MM.1S (cell line): ENCODE data around the gene ENDOU.

Source experiments
- DNase-seq: peaks from one replicate; pipeline ENCODE4 v3.0.0-alpha.2; 2015
- H2AFZ ChIP-seq: fragments of 300-600 bp; sonication (generic); 2 replicates; pipeline ENCODE4 v1.6.0; 2016; ENCODE audit warnings: antibody characterized with exemption, low read length
- H3F3A ChIP-seq: fragments of 300-600 bp; sonication (generic); 2 replicates; pipeline ENCODE4 v1.6.1; 2016; ENCODE audit warnings: mild to moderate bottlenecking, antibody characterized with exemption, low read length, moderate library complexity, mixed read lengths; ENCODE audit not compliant: insufficient read depth
- H3K27ac ChIP-seq: fragments of 300-600 bp; sonication (generic); 2 replicates; pipeline ENCODE4 v1.5.1; 2016; ENCODE audit warnings: mild to moderate bottlenecking, low read length
- H3K27me3 ChIP-seq: fragments of 300-600 bp; sonication (generic); replicated peaks from 2 replicates; pipeline ENCODE4 v1.6.0; 2016; ENCODE audit warnings: low read length; ENCODE audit not compliant: insufficient read depth
- H3K36me3 ChIP-seq: fragments of 300-600 bp; sonication (generic); replicated peaks from 2 replicates; pipeline ENCODE4 v1.6.1; 2016; ENCODE audit warnings: mild to moderate bottlenecking, low read length, mixed read lengths; ENCODE audit not compliant: insufficient read depth
- H3K4me1 ChIP-seq: fragments of 300-600 bp; sonication (generic); 2 replicates; pipeline ENCODE4 v1.6.1; 2016; ENCODE audit warnings: low read length, mixed read lengths
- H3K4me2 ChIP-seq: fragments of 300-600 bp; sonication (generic); 2 replicates; pipeline ENCODE4 v1.6.0; 2016; ENCODE audit warnings: low read depth, low read length
- H3K4me3 ChIP-seq: fragments of 300-600 bp; sonication (generic); 2 replicates; pipeline ENCODE4 v1.5.1; 2016; ENCODE audit warnings: low read length, mixed read lengths
- H3K79me2 ChIP-seq: fragments of 300-600 bp; sonication (generic); 2 replicates; pipeline ENCODE4 v1.6.1; 2016; ENCODE audit warnings: mixed run types, low read length, mixed read lengths
- H3K9ac ChIP-seq: fragments of 300-600 bp; sonication (generic); 2 replicates; pipeline ENCODE4 v1.6.1; 2016; ENCODE audit warnings: low read length, mixed read lengths
- H3K9me2 ChIP-seq: fragments of 300-600 bp; sonication (generic); replicated peaks from 2 replicates; pipeline ENCODE4 v1.6.1; 2016; ENCODE audit warnings: mild to moderate bottlenecking, low read length, mixed read lengths; ENCODE audit not compliant: insufficient read depth
- H3K9me3 ChIP-seq: fragments of 300-600 bp; sonication (generic); replicated peaks from 2 replicates; pipeline ENCODE4 v1.6.1; 2016; ENCODE audit warnings: mild to moderate bottlenecking, low read length, mixed read lengths; ENCODE audit not compliant: insufficient read depth
- H4K20me1 ChIP-seq: fragments of 300-600 bp; sonication (generic); 2 replicates; pipeline ENCODE4 v1.6.1; 2016; ENCODE audit warnings: mild to moderate bottlenecking, low read length, moderate library complexity, mixed read lengths; ENCODE audit not compliant: insufficient read depth
- EZH2 ChIP-seq: fragments of 300-600 bp; sonication (generic); optimal IDR thresholded peaks from 2 replicates; pipeline ENCODE3; 2017; ENCODE audit warnings: low read depth, mild to moderate bottlenecking, antibody characterized with exemption, low read length, mixed read lengths
- EZH2phosphoT487 ChIP-seq: fragments of 300-600 bp; sonication (generic); IDR thresholded peaks from 2 replicates; pipeline ENCODE4 v1.6.1; 2018; ENCODE audit warnings: antibody characterized with exemption, low read length
- TF ChIP-seq, protein P1 (sequence below): fragments of 300-600 bp; sonication (generic); IDR thresholded peaks from 2 replicates; pipeline ENCODE4 v1.5.1; 2016; ENCODE audit warnings: antibody characterized with exemption, low read length, mixed read lengths

Gene ENDOU

DNA sequence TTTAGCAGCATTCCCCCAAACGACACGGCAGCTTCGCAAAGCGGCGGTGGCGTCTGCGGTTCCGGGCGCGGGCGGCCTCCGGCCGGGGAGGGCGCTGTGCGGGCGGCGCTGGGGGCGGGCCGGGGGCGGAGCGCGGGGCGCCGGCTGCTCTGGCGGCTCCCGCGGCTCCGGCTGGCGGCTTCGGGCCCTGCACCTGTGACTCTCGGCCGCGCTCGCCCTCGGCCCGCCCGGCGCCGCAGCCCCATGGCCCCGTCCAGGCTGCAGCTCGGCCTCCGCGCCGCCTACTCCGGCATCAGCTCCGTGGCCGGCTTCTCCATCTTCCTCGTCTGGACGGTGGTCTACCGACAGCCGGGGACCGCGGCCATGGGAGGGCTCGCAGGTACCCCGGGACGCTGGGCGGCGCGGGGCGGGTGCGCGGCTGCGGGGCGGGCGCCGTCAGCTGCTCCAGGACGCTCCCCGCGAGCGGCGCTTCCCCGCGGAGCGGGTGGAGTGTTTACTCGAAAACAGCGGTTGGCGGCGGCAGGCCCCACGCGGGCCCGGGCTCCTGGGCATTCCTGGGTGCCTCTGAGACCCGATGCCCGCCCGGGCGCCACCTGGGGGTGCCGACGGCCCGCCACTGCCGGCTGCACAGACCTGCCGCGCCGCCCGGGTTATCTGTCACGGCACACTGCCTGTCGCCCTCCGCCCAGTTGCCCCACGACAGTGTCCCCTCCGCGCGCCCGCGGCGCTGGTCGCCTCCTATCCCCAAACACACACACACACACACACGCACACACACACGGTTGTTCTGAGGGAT is 48.0 kb upstream of the ENDOU start, which contains the start of gene SLC48A1:
Gene SLC48A1, plus strand, starts transcription at position 177 of the 796 bp plus-strand sequence. Its CDS starts 67 bp downstream, at position 244.
- H3K4me3 ChIP-seq = peak within 1 kb of the TSS; percentile 96
- no peaks in the 10 kb centered on the region for H3K9me2 ChIP-seq
- TF ChIP-seq EZH2phosphoT487 = no peak
- TF ChIP-seq EZH2 = no peak
- TF ChIP-seq, protein P1, sequence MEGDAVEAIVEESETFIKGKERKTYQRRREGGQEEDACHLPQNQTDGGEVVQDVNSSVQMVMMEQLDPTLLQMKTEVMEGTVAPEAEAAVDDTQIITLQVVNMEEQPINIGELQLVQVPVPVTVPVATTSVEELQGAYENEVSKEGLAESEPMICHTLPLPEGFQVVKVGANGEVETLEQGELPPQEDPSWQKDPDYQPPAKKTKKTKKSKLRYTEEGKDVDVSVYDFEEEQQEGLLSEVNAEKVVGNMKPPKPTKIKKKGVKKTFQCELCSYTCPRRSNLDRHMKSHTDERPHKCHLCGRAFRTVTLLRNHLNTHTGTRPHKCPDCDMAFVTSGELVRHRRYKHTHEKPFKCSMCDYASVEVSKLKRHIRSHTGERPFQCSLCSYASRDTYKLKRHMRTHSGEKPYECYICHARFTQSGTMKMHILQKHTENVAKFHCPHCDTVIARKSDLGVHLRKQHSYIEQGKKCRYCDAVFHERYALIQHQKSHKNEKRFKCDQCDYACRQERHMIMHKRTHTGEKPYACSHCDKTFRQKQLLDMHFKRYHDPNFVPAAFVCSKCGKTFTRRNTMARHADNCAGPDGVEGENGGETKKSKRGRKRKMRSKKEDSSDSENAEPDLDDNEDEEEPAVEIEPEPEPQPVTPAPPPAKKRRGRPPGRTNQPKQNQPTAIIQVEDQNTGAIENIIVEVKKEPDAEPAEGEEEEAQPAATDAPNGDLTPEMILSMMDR = peak; percentile 31
- peak within 1 kb of the TSS; percentile 32; the same call in 1 of the 2 replicates for H3K27ac ChIP-seq
- H3K4me1 ChIP-seq = peaks cover 36% of the 10 kb centered on the region
- no peaks in the 10 kb centered on the region for H3K36me3 ChIP-seq
- peaks cover 33% of the 10 kb centered on the region for H3K79me2 ChIP-seq
- H3F3A ChIP-seq = no peaks in the 10 kb centered on the region
- H3K4me2 ChIP-seq = peak within 1 kb of the TSS; percentile 99
- peak; percentile 83 for DNase-seq
- H3K9ac ChIP-seq = peak within 1 kb of the TSS; percentile 73
- H3K27me3 ChIP-seq = no peaks in the 10 kb centered on the region
- H4K20me1 ChIP-seq = no peaks in the 10 kb centered on the region
- no peaks in the 10 kb centered on the region for H3K9me3 ChIP-seq
- H2AFZ ChIP-seq = peak within 1 kb of the TSS; percentile 92

DNA sequence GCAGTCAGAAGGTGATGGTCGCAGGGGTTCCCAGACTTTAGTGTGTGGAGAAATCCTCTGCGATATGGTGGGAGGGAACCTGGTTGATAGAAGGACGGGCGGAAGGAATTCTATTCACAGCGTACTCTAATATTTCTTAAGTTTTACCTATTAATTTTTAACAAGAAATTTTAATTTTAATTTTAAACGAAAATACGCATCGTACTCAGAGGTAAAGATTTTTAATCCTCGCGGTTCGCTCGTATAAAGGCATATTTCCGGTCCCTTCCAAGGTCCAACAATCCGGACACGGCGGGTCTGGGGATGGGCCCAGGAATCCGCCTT is 47.4 kb upstream of the ENDOU start:
- peaks cover 33% of the 10 kb centered on the region for H3K79me2 ChIP-seq
- no peak for DNase-seq
- H3F3A ChIP-seq = no peaks in the 10 kb centered on the region
- H3K9me2 ChIP-seq = no peaks in the 10 kb centered on the region
- TF ChIP-seq EZH2 (no peak), EZH2phosphoT487 (no peak)
- TF ChIP-seq, protein P1 = no peak
- H3K9me3 ChIP-seq = no peaks in the 10 kb centered on the region
- peaks cover 32% of the 10 kb centered on the region for H3K4me1 ChIP-seq
- no peaks in the 10 kb centered on the region for H3K36me3 ChIP-seq
- peak overlapping the region; percentile 81 for H2AFZ ChIP-seq
- H3K4me2 ChIP-seq = peak overlapping the region; percentile 67
- peak overlapping the region; percentile 60; the same call in 1 of the 2 replicates for H3K4me3 ChIP-seq
- H3K27ac ChIP-seq = no peak overlapping the region
- no peaks in the 10 kb centered on the region for H3K27me3 ChIP-seq
- no peaks in the 10 kb centered on the region for H4K20me1 ChIP-seq
- peak overlapping the region; percentile 55; the same call in 1 of the 2 replicates for H3K9ac ChIP-seq

DNA sequence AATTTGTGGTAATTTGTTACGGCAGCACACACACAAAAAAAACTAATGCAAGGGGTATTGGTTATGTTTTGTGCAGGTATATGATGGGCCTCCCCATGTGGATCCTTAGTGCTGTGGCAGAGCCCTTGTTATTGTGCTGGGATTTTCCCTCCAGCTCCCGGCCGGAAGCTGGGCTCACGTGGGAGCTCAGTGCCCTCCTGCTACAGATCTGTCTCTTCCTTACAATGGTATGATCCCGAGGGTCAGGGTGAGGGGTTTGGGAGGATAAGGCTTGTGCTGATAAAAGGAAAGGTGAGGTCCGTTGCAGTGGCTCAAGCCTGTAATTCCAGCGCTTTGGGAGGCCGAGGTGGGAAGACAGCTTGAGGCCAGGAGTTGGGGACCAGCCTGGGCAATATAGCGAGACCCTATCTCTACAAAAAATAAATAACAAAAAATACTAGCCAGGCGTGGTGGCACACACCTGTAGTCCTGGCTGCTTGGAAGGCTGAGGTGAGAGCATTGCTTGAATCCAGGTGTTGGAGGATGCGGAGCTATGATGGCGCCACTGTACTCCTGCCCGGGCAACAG is 46.9 kb upstream of the ENDOU start:
- Histone ChIP-seq H2AFZ (peak overlapping the region; percentile 81), H4K20me1 (no peaks in the 10 kb centered on the region), H3K27me3 (no peaks in the 10 kb centered on the region; the same call in 1 of the 2 replicates), H3F3A (no peaks in the 10 kb centered on the region), H3K36me3 (no peaks in the 10 kb centered on the region), H3K79me2 (peaks cover 33% of the 10 kb centered on the region), H3K9me2 (no peaks in the 10 kb centered on the region), H3K27ac (no peak overlapping the region), H3K4me2 (peak overlapping the region; percentile 67; the same call in 1 of the 2 replicates), H3K9me3 (no peaks in the 10 kb centered on the region), H3K4me1 (peaks cover 30% of the 10 kb centered on the region), H3K9ac (no peak overlapping the region), H3K4me3 (no peak overlapping the region)
- no peak for DNase-seq
- TF ChIP-seq EZH2phosphoT487 = no peak
- no peak for TF ChIP-seq EZH2
- TF ChIP-seq, protein P1 = no peak
